OCI-LY1 (cell line): ENCODE data around the gene CLK2.
A peak's percentile ranks its signal among the peaks of the same experiment; 100 is the strongest.

Experiments
- H2AFZ ChIP-seq: fragments of 200-600 bp; sonication (generic), shearing (Covaris generic); 2 replicates; pipeline ENCODE4 v1.6.0; 2014; ENCODE audit warnings: antibody characterized with exemption, mild to moderate bottlenecking, low read length
- H3F3A ChIP-seq: fragments of 200-600 bp; sonication (generic), shearing (Covaris generic); 2 replicates; pipeline ENCODE4 v1.6.0; 2014; ENCODE audit warnings: mild to moderate bottlenecking, antibody characterized with exemption, low read length, moderate library complexity; ENCODE audit not compliant: insufficient read depth
- H3K27ac ChIP-seq: fragments of 200-600 bp; sonication (generic); 2 replicates; pipeline ENCODE4 v1.5.1; 2014; ENCODE audit warnings: low read length, mixed run types, mild to moderate bottlenecking, low read depth; ENCODE audit not compliant: poor library complexity, severe bottlenecking
- H3K27me3 ChIP-seq: fragments of 200-600 bp; sonication (generic); 2 replicates; pipeline ENCODE4 v1.6.0; 2014; ENCODE audit warnings: antibody characterized with exemption, mild to moderate bottlenecking, low read length, moderate library complexity; ENCODE audit not compliant: insufficient read depth
- H3K36me3 ChIP-seq: fragments of 200-600 bp; sonication (generic); 2 replicates; pipeline ENCODE4 v1.6.1; 2014; ENCODE audit warnings: mild to moderate bottlenecking, antibody characterized with exemption, low read length, moderate library complexity, mixed read lengths; ENCODE audit not compliant: insufficient read depth
- H3K4me1 ChIP-seq: fragments of 200-600 bp; sonication (generic); 2 replicates; pipeline ENCODE4 v1.5.1; 2014; ENCODE audit warnings: mild to moderate bottlenecking, low read length, moderate library complexity; ENCODE audit not compliant: insufficient read depth, severe bottlenecking
- H3K4me2 ChIP-seq: fragments of 200-600 bp; sonication (generic), shearing (Covaris generic); 2 replicates; pipeline ENCODE4 v1.6.1; 2014; ENCODE audit warnings: low read length
- H3K4me3 ChIP-seq: fragments of 200-600 bp; sonication (generic); 2 replicates; pipeline ENCODE4 v1.5.1; 2014; ENCODE audit warnings: low read length, low read depth, mild to moderate bottlenecking, mixed read lengths; ENCODE audit not compliant: poor library complexity, severe bottlenecking
- H3K79me2 ChIP-seq: fragments of 200-600 bp; shearing (Covaris generic); 2 replicates; pipeline ENCODE4 v1.6.1; 2016; ENCODE audit warnings: mixed run types, low read length, mixed read lengths; ENCODE audit not compliant: insufficient read depth
- H3K9ac ChIP-seq: fragments of 200-600 bp; sonication (generic), shearing (Covaris generic); 2 replicates; pipeline ENCODE4 v1.6.1; 2014; ENCODE audit warnings: mild to moderate bottlenecking, low read length, mixed read lengths
- H3K9me2 ChIP-seq: fragments of 200-600 bp; sonication (generic), shearing (Covaris generic); 2 replicates; pipeline ENCODE4 v1.6.1; 2014; ENCODE audit warnings: low read depth, mild to moderate bottlenecking, low read length, mixed read lengths
- H3K9me3 ChIP-seq: fragments of 200-600 bp; shearing (Covaris generic); 2 replicates; pipeline ENCODE4 v1.6.1; 2014; ENCODE audit warnings: low read length, mixed read lengths
- H4K20me1 ChIP-seq: fragments of 200-600 bp; sonication (generic), shearing (Covaris generic); 2 replicates; pipeline ENCODE4 v1.6.0; 2016; ENCODE audit warnings: mild to moderate bottlenecking, low read length; ENCODE audit not compliant: insufficient read depth
- EZH2 ChIP-seq: fragments of 200-600 bp; sonication (generic), shearing (Covaris generic); IDR thresholded peaks from 2 replicates; pipeline ENCODE4 v1.8.0; 2017; ENCODE audit warnings: borderline replicate concordance, mixed run types, mild to moderate bottlenecking, antibody characterized with exemption, low read length, moderate library complexity, mixed read lengths
- TF ChIP-seq, protein P1 (sequence below): fragments of 200-600 bp; sonication (generic), shearing (Covaris generic); IDR thresholded peaks from 2 replicates; pipeline ENCODE4 v1.5.1; 2017; ENCODE audit warnings: mild to moderate bottlenecking, antibody characterized with exemption, low read length, moderate library complexity, mixed read lengths

CLK2 gene

GRCh38 chr1:155273343-155274245 is at the start of gene CLK2:
TSS of gene CLK2 (minus strand) at chr1:155273504. CDS start at chr1:155270977, 2,527 bp downstream.
- Histone ChIP-seq H3F3A (no peaks in the 10 kb centered on the region; the same call in 1 of the 2 replicates), H3K4me2 (peak within 1 kb of the TSS; percentile 100)

DNA sequence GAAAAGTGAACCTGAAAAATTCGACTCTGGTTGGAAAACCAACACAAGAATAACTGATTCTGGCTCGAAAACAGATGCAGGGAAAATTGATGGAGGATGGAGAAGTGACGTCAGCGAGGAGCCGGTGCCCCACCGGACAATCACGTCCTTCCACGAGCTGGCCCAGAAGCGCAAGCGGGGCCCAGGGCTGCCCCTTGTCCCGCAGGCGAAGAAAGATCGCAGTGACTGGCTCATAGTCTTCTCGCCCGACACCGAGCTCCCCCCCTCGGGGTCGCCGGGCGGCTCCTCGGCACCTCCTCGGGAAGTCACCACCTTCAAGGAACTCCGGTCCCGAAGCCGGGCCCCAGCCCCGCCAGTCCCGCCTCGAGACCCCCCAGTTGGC is 49.3 kb upstream of the CLK2 start:
- TF ChIP-seq EZH2, result no peak
- TF ChIP-seq, protein P1, sequence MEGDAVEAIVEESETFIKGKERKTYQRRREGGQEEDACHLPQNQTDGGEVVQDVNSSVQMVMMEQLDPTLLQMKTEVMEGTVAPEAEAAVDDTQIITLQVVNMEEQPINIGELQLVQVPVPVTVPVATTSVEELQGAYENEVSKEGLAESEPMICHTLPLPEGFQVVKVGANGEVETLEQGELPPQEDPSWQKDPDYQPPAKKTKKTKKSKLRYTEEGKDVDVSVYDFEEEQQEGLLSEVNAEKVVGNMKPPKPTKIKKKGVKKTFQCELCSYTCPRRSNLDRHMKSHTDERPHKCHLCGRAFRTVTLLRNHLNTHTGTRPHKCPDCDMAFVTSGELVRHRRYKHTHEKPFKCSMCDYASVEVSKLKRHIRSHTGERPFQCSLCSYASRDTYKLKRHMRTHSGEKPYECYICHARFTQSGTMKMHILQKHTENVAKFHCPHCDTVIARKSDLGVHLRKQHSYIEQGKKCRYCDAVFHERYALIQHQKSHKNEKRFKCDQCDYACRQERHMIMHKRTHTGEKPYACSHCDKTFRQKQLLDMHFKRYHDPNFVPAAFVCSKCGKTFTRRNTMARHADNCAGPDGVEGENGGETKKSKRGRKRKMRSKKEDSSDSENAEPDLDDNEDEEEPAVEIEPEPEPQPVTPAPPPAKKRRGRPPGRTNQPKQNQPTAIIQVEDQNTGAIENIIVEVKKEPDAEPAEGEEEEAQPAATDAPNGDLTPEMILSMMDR, result no peak
- Histone ChIP-seq H3K4me3 (peak overlapping the region; percentile 83), H3K9ac (peak overlapping the region; percentile 88; the same call in 1 of the 2 replicates), H3K4me1 (peaks cover 49% of the 10 kb centered on the region), H4K20me1 (no peaks in the 10 kb centered on the region), H2AFZ (no peak overlapping the region), H3K9me3 (no peaks in the 10 kb centered on the region), H3K36me3 (peaks cover 27% of the 10 kb centered on the region), H3K79me2 (no peaks in the 10 kb centered on the region), H3K4me2 (peak overlapping the region; percentile 97), H3K9me2 (no peaks in the 10 kb centered on the region), H3K27ac (no peak overlapping the region), H3F3A (no peaks in the 10 kb centered on the region; the same call in 1 of the 2 replicates), H3K27me3 (no peaks in the 10 kb centered on the region)

More at GRCh38 chr1:155273343-155274245, at the start of gene CLK2:
- Histone ChIP-seq H3K4me3 (peak within 1 kb of the TSS; percentile 97), H3K36me3 (peaks cover 37% of the 10 kb centered on the region), H4K20me1 (no peaks in the 10 kb centered on the region), H3K9me2 (no peaks in the 10 kb centered on the region), H3K4me1 (peaks cover 38% of the 10 kb centered on the region), H3K27ac (peak within 1 kb of the TSS; percentile 78), H3K27me3 (no peaks in the 10 kb centered on the region), H2AFZ (peak within 1 kb of the TSS; percentile 86; the same call in 1 of the 2 replicates), H3K79me2 (peaks cover 17% of the 10 kb centered on the region), H3K9ac (peak within 1 kb of the TSS; percentile 97), H3K9me3 (no peaks in the 10 kb centered on the region)
- TF ChIP-seq, protein P1, result no peak

DNA sequence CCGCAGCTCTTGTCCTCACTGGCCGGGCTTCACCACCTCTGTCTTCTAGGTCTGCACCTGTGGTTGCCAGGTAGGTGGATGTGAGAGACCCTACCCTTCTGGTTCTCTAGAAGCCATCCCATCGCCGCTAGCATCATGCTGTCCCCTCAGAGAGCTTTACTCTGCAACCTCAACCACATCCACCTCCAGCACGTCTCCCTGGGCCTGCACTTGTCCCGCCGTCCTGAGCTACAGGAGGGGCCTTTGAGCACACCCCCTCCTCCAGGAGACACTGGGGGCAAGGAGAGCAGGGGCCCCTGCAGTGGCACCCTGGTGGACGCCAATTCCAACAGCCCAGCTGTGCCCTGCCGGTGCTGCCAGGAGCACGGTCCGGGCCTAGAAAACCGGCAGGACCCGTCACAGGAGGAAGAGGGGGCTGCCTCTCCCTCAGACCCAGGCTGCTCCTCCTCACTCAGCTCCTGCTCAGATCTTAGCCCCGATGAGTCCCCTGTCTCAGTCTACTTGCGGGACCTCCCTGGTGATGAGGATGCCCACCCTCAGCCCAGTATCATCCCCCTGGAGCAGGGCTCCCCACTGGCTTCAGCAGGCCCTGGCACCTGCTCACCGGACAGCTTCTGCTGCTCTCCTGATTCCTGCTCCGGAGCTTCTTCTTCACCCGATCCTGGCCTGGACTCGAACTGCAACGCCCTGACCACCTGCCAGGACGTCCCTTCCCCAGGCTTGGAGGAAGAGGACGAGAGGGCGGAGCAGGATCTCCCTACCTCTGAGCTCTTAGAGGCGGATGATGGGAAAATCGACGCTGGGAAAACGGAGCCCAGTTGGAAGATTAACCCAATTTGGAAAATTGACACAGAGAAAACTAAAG is 48.6 kb upstream of the CLK2 start:
- H2AFZ ChIP-seq, result no peak overlapping the region
- peaks cover 49% of the 10 kb centered on the region for H3K4me1 ChIP-seq
- H3K4me2 ChIP-seq, result peak overlapping the region; percentile 97
- H3K9me2 ChIP-seq, result no peaks in the 10 kb centered on the region
- no peaks in the 10 kb centered on the region for H3K9me3 ChIP-seq
- no peaks in the 10 kb centered on the region for H4K20me1 ChIP-seq
- TF ChIP-seq, protein P1, result no peak
- no peak for TF ChIP-seq EZH2
- H3K79me2 ChIP-seq, result no peaks in the 10 kb centered on the region
- peaks cover 32% of the 10 kb centered on the region for H3K36me3 ChIP-seq
- H3K27me3 ChIP-seq, result no peaks in the 10 kb centered on the region
- no peaks in the 10 kb centered on the region for H3F3A ChIP-seq
- H3K27ac ChIP-seq, result peak overlapping the region; percentile 24
- H3K9ac ChIP-seq, result peak overlapping the region; percentile 39; the same call in 1 of the 2 replicates
- H3K4me3 ChIP-seq, result peak overlapping the region; percentile 83
